Colonic mucosa (tissue), 4 donors: Measurements from ENCODE around the gene ADGRB2. TPM values are rescaled to one million over a fixed set of nuclear protein-coding genes. Genes with fewer than 3 reads are reported as not detected.

Experiments
- DNase-seq: peaks from one replicate; pipeline ENCODE4 v3.0.0-alpha.2; 2020
- H3K27ac ChIP-seq: fragments of 200-600 bp; one replicate; pipeline ENCODE4 v1.8.0; 2021
- H3K27me3 ChIP-seq: fragments of 200-600 bp; one replicate; pipeline ENCODE4 v1.8.0; 2021
- H3K36me3 ChIP-seq: fragments of 200-600 bp; one replicate; pipeline ENCODE4 v1.8.0; 2021
- H3K4me1 ChIP-seq: fragments of 200-600 bp; one replicate; pipeline ENCODE4 v1.8.0; 2021; ENCODE audit warnings: mild to moderate bottlenecking
- H3K4me3 ChIP-seq: fragments of 200-600 bp; one replicate; pipeline ENCODE4 v1.8.0; 2021
- H3K9ac ChIP-seq, 2 donors: one replicate each; pipeline ENCODE4 v1.7.0; 2013; ENCODE audit warnings: control low read depth in 2 of 2, low read depth in 2 of 2, low read length in 2 of 2
- H3K9me3 ChIP-seq: fragments of 200-600 bp; one replicate; pipeline ENCODE4 v1.8.0; 2021
- CTCF ChIP-seq: fragments of 200-600 bp; IDR thresholded peaks from one replicate; pipeline ENCODE4 v1.8.0; 2022; ENCODE audit warnings: antibody characterized with exemption, mild to moderate bottlenecking
- intact Hi-C: fragments of 100-400 bp; cut with DNase I; formaldehyde crosslinking; loops from one replicate; pipeline ENCODE4 v1.14.1; 2022
- total RNA-seq, 2 donors: library from RNA; stranded (reverse); fragmentation: NEBNext Ultra II Directional in 1 of 2; extraction: Animal tissue kit (Norgen Biotek cat#: 25700) in 1 of 2; gene quantifications; one replicate each; pipeline ENCODE4 v1.2.1, GENCODE V29; 2021
- donor health status: healthy.
- donor health status: DM: no; HTN: no; CAD: no.
- donor health status: DM: no; HTN: no; CAD: no.

The ADGRB2 gene
- total RNA-seq, 2 donors from 2014 or later: 0.59 to 1.6 TPM

DNA sequence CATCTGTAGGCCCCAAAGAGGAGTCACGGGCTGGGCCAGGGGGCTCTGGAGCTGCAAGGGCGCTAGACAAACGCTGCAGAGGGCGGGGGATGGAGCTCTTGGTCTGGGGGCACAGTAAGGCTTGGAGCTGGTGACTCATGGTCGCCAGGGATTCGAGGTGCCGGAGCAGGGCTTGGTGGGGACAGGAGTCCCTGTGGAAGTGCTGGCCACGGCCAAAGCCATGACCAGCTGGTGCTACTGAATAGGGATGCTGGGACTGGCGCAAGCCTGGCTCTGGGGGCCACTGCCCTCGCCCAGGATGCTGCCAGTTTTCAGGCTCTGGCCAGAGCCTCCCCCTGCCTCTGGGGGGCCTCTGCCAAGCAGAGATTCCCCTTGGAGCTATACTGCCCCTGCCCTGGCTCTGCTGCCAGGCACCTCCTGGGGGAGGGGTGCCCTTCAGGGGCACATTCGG lies 26.5 kb upstream of the ADGRB2 start:
- H3K4me3 ChIP-seq: no peak overlapping the region

GRCh38 chr1:31790140-31790539 lies 26.0 kb upstream of the ADGRB2 start:
- intact Hi-C loops: no loop called here
- TF ChIP-seq CTCF: no peak

More for the DNA sequence above, 26.5 kb upstream of the ADGRB2 start:
- Histone ChIP-seq H3K4me1 (no peaks in the 10 kb centered on the region), H3K27me3 (no peaks in the 10 kb centered on the region), H3K36me3 (no peaks in the 10 kb centered on the region), H3K9ac (no peak overlapping the region), H3K9me3 (no peaks in the 10 kb centered on the region), H3K27ac (no peak overlapping the region)
- intact Hi-C loops: no loop called here
- no peak for DNase-seq
- TF ChIP-seq CTCF: no peak

DNA sequence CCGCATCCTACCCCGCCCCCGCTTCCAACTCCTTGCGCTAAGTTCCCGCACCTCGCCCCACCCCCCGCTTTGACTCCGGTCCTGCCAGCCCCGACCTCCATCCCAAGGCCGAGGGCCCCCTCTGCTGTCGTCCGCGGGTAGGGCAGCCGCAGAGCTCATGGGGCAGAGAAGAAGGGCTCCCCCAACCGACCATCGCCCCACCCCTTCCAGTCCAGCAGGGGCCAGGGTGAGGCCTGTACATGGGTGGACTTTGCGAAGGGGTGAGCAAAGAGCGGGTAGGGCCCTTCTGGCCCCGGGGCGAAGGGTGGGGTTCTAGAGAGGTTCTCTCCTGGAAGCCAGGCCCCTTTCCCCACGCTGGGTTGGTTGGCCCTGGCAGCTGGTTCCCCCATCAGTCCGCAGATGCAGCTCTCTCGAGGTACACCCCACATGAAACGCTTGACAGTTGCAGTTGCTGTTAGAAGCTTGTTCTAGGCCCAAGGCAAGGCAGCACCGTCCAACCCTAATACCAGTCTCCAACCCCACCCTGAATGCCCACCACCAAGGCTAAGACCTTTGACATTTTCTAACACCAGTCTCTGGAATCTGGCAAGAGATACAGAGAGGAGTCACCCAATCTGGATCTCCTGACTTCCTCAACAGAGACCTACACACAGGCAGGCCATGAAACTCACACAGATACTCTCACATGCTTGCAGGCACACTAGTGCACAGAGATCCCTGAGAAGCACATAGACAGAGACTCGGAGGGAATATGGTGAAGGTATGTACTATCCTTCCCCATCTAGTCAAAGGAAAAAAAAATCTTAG lies 25.3 kb upstream of the ADGRB2 start:
- intact Hi-C loops: loop anchor here (2.0 to 10.0 kb wide), 3 partner anchors 21 to 127 kb away; no protein-coding TSS in a partner anchor
- peak; percentile 99 for DNase-seq
- Histone ChIP-seq H3K4me3 (peak overlapping the region; percentile 43), H3K9ac (peak overlapping the region in 1 of 2 donors; percentile 79), H3K36me3 (no peaks in the 10 kb centered on the region), H3K4me1 (no peaks in the 10 kb centered on the region), H3K27me3 (no peaks in the 10 kb centered on the region), H3K27ac (peak overlapping the region; percentile 75), H3K9me3 (no peaks in the 10 kb centered on the region)
- TF ChIP-seq CTCF: peak; percentile 64

More at GRCh38 chr1:31790140-31790539, 26.0 kb upstream of the ADGRB2 start:
- DNase-seq: no peak
- Histone ChIP-seq H3K27me3 (no peaks in the 10 kb centered on the region), H3K36me3 (no peaks in the 10 kb centered on the region), H3K27ac (no peak overlapping the region), H3K4me1 (no peaks in the 10 kb centered on the region), H3K9me3 (no peaks in the 10 kb centered on the region), H3K4me3 (no peak overlapping the region), H3K9ac (no peak overlapping the region)

DNA sequence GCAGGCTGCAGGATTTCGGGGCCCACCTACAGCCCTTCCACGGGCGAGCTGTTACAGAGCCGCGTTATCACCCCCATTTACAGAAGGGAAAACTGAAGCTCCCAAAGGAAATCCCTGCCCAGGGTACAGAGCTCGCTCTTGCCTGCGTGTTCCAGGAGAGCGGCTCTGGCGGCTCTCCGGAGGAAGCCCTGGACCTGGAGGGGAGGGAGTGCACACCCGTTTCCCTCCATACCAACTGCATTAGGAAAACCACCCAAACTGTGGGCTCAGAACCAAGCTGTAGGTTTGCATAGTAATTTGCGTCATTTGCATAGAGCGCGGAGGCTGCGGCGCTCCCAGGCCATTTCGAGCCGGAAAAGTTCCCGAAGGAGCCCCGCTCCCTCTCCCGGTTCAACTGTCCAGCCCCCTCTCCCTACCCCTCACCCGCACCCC lies 24.7 kb upstream of the ADGRB2 start:
- no peak for TF ChIP-seq CTCF
- Histone ChIP-seq H3K27me3 (no peaks in the 10 kb centered on the region), H3K36me3 (no peaks in the 10 kb centered on the region), H3K4me3 (peak overlapping the region; percentile 43), H3K27ac (peak overlapping the region; percentile 75), H3K9ac (peak overlapping the region; percentile 60 to 79), H3K4me1 (no peaks in the 10 kb centered on the region), H3K9me3 (no peaks in the 10 kb centered on the region)
- no peak for DNase-seq
- intact Hi-C loops: loop anchor here (2.0 to 10.0 kb wide), 3 partner anchors 20 to 126 kb away; no protein-coding TSS in a partner anchor

DNA sequence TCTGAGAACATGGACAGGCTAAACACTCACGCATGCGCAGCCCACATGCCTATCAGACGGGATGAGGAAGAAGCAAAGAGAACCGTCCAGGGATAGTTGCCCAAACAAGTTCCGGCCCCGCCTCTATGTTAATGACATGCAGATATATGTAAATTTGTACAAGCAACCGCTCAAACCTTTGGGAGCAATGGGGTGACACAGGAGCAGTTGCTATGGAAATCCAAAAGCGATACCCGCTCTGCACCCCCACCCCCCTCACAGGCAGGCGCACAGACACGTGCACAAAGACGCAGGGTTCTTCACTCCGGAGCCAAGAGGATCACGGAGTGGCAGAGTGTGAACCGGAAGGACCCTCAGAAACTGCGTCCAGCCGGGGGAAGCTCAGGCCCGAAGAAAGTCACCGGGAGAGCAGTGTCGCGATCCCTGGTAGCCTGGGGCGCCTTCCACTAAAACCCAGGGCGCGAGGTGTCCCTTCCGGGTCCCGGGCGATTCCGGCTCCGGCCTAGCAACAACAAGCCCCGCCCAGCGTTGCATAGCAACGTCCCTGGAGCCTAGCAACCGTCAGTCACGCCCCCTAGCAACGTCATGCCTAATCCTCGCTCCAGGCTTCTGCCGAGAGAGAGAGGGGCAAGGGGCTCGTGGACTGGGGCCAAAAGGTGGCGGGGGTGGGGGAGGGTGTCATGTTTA lies 24.1 kb upstream of the ADGRB2 start:
- Histone ChIP-seq H3K27ac (peak overlapping the region; percentile 75), H3K9ac (peak overlapping the region; percentile 60 to 79), H3K4me3 (peak overlapping the region; percentile 43), H3K36me3 (no peaks in the 10 kb centered on the region), H3K4me1 (no peaks in the 10 kb centered on the region), H3K27me3 (no peaks in the 10 kb centered on the region), H3K9me3 (no peaks in the 10 kb centered on the region)
- DNase-seq: peak; percentile 98
- no peak for TF ChIP-seq CTCF
- intact Hi-C loops: loop anchor here (2.0 to 10.0 kb wide), 3 partner anchors 19 to 125 kb away; no protein-coding TSS in a partner anchor
